Measurements from ENCODE around the gene NOVA2.

NOVA2 gene

DNA sequence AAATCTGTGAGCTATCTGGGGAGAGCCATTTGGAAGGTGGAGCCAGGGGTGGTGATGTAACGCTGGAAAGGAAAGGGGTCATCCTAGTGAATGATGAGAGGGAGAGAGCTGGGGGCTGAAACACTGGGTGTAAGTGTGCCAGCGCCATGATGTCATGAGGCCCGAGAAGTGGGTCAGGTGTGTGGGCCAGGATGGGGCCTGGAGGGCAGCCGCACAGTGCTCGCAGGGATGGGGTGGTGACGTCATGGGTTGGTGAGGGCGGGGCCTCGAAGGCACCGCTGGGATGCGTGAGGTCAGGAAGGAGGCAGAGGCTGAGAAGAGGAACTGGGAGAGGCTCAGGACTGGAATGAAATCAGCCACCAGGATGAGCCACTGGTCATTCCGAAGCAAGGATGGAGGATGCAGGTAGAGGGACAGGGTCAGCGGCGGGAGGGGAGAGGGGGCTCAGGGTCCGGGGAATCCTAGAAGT, 26.0 kb upstream of the NOVA2 start:
- no peak for DNase-seq

DNA sequence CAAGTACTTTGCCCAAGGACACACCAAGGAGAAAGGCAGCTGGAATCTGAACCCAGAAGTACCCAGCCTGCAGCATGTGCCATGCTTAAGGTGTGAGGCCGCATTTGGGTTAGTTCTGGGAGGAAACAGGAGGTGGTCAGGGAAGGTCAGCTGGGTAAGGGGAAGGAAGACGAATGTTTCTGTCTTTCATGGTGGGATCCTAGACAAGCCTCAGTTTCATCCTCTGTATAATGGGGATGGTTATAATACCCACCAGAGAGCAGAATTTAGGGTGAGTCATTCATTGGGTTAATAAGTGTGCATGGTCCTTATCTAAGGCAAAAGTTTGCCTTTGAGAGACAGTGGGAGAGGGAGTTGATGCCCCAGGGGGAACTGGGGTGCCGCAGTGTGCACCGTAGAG, 25.2 kb upstream of the NOVA2 start:
- no peak for DNase-seq

DNA sequence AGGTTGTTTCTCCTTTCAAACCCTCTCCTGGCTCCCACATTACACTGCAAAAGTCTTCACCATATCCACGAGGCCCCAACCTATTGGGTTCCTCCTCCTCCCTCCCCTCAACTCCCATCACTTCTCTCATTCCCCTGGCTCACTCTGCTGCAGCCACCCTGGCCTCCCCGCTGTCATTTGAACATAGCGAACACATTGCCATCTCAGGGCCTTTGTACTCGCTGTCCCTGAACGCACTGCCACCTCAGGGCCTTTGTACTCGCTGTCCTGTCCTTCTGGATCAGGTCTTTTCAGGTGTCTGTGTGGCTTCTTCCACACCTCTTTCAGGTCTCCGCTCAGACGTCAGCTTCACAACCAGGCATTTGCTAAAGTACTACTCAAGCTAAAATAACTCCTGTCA, 23.3 kb upstream of the NOVA2 start:
- no peak for DNase-seq

DNA sequence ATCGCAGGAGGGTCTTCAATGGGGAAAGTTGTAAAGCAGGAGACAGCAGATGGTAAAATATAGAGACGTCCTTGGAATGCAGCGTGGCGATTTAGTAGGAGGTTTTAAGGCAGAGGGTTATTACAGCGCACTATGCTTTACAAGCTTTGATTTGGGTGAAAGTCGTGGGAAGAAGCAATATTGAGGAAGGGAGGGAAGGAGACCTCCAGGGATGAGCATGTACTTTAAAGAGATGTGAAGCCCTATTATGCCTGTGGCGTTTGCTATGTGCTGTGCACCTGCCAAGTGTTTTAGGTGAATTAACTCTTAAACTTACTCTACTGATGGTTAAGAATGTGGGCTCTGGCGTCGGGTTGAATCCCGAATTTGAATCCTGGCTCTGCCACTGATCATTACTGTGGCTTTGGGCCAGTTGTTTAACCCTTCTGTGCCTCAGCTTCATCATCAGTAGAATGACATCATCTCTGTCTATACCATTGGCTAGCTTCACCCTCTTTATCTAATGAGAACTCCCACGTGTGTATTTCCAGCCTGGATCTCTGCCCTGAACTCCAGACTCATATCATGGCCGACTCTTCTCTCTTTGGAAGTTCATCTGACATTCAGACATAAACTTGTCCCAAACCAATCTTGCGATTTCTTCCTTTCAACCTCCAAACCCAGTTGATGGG, 22.2 kb upstream of the NOVA2 start:
- DNase-seq: no peak

DNA sequence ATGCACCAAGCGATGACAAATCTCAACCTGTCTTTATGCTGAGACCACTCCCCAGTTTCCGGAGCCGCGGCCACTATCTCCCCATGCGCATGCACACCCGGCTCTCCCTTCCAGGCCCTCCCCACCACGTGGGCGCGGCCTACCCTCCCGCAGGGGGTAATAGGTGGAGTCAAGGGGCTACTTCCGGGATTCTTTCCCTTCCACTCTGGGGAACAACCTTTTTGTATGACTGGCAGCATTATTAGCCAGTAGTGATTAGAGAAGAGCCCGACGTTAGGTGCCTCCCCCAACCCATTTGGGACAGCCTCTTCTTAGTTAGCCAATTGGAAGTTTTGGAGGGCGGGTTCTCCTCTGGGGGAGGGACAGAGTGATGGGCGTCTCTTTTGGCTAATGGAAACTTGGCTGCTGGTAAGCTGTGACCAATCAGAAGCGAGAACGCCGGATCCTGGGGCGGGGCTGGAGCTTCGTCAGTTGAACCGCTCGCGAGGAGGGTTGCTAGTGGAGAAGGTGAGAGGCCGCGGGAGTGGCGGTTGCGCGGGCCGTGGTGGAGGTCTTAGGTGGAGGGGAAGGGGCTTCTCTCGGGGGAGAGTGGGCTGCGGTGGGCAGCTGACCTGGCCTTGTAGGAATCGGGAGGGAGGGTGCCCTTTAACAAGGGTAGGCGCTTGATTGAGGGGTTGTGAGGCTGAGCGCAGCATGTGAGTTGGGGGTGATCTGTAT, 21.5 kb upstream of the NOVA2 start, which contains the start of gene CCDC61:
TSS of gene CCDC61 (plus strand) at position 470 of the 717 bp plus-strand sequence. CDS start 7,552 bp downstream, outside the sequence.
- DNase-seq: peak; percentile 100

DNA sequence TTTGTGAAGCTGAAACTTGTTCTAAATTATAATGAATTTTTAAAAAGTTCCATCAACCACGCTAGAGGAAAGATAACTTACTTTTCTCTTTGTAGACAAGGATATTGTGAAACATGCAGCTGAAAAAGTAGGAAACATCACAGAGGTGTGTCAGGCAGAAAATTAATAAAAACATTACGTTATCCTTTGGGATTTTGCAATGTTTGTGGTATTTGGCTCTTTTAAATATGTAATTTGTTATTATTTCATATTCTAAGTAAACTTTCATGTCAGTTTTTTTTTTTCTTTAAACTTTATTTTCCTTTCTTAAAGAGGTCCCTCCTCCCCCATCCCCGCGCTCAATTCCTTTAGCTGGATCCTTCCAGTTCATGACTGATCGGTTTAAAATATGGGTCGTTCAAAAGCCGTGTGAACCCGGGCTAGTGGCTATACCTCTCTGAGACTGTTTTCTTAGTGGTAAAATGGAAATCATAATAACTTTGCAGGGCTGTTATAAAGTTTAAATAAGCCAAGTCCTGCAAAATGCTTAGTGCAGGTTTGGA, 20.9 kb upstream of the NOVA2 start:
- DNase-seq: no peak

DNA sequence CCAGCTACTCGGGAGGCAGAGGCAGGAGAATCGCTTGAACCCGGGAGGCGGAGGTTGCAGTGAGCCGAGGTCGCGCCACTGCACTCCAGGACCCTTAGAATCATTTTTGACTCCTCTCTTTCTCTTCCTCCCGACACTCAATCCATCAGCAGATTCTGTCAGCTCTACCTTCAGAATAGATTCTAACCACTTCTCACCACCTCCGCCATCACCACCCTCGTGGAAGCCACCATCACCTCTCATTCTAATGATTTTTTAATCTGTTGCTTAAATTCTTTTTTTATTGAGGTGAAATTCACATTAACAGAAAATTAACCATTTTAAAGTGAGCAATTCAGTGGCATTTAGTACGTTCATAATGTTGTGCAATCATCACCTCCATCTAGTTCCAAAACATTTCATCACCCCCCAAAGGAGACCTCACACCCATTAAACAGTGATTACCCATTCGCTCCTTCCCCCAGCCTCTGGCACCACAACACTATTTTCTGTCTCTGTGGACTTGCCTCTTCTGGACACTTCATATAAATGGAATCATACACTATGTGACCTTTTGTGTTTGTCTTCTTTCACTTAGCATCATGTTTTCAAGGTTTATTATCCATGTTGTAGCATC, 16.6 kb upstream of the NOVA2 start:
- no peak for DNase-seq

DNA sequence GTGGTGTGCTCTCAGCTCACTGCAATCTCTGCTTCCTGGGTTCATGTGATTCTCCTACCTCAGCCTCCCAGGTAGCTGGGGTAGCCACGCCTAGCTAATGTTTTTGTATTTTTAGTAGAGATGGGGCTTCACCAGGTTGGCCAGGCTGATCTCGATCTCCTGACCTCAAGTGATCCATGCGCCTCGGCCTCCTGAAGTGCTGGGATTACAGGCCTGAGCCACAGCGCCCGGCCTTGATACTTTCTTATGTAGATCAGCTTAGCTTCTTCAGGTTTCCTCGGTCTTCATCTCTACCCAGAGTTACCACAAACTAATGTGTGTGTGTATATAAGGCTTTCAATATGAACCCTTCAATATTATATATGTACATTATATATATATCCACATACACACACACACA, 11.7 kb upstream of the NOVA2 start:
- no peak for DNase-seq

DNA sequence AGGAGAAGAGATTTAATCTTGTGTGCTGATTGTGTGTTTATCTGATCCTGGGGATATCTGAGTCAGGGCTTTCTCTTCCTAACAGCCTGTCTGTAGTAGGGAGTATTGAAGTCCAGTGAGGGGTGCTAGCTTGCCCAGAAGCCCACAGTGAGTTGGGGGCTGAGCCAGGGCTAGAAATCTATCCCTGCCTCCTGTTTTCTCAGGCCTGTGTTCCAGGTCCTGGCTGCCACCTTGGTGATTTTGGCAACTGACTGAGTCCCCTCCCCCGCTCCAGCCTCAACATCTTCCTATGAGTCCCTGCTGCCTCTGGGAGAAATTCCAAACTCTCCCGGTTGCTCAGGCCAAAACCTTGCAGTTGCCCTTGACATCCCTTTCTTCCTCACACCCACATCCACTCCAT, 7.7 kb upstream of the NOVA2 start:
- no peak for DNase-seq

DNA sequence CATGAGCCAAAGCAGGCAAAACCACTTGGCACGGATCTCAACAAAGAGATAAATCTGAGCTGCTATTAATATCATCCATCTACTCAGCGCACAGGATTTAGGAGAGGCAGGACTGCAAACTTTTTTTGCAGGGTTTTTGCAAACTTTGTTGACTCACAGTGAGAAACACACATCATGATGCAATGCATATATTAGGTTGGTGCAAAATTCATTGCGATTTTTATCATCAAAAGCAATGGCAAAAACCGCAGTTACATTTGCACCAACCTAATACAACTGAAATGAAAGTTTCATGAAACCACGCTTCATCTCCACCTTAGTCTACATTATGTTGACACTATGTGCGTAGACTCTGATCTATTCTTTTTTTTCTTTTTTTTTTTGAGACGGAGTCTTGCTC, 4.5 kb upstream of the NOVA2 start:
- no peak for DNase-seq

DNA sequence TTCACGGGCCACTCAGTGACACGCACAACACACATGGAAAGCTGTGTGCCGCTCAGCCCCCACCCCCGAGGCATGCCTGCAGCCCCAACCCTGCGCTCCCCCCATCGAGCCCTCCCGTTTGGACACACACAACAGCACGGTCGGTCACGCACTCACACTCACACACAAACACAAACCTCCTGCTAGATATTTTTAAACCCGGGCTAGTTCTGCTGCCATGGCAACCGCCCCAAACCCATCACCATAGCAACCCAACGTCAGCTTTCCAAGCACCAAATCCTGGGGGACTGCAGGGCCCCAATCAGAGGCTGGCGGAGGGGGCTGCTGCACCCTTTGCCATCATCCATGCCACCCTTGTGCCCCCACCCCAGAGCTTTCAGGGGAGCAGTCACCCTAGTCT, 2.5 kb upstream of the NOVA2 start:
- peak; percentile 20 for DNase-seq

DNA sequence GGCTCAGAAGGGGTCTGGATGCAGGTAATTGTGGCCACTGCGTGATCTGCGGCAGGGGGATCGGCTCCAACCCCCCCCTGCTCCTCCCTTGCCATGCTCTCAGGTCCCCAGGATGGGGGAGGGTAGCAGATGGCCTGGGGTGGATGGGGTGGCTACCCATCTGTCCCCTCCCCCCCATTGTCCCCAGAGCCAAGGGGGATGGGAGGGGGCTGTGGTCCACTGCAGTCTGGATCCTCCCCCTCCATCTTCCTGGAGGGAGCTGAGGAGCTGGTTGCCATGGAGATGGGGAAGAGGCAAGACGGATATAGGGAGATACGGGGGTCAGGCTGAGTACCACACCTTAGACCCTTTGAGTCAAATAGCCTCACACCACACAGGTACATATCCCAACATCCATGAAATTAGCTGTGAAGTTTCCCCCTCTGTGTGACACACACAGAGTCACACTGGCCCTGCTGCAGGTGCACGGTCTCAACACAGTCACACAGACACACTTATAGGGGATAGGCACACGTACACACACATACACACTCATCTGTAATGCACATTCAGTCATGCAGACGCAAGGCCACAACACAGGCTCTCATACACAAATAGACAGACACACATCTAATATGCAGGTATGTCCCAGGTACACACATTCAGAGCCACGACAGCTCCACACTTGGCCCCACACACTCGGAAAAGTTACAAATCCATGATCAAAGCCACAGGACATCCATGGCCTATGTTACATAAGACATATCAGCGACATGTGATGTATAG, 1.8 kb upstream of the NOVA2 start:
- no peak for DNase-seq

DNA sequence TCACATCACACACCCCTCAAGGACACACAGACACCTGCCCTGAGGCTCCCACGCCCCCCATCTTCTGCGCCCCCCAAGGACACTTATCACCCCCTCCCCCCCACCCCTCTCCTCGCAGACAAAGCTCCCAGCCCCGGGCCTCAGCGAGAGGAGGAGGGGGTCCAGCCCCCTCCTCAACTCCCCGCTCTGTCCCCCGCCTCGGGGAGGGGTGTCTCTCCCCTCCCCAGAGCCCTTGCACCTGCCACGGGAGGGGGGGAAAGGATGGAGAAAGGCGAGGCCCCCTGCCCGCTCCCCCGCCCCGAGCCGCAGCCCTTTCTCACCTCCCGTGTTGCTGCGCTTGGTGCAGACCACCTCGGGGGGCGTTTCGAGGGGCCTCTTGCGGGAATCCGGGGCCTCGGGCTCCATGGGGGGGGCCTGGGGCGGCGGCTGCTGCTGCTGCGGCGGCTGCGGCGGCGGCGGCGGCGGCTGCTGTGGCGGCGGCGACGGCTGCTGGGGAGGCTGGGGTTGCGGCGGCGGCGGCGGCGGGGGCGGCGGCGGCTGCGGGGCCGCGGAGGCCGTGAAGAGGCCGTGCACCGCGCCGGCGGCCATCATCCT, 621 bp downstream of the NOVA2 start:
- DNase-seq: no peak

DNA sequence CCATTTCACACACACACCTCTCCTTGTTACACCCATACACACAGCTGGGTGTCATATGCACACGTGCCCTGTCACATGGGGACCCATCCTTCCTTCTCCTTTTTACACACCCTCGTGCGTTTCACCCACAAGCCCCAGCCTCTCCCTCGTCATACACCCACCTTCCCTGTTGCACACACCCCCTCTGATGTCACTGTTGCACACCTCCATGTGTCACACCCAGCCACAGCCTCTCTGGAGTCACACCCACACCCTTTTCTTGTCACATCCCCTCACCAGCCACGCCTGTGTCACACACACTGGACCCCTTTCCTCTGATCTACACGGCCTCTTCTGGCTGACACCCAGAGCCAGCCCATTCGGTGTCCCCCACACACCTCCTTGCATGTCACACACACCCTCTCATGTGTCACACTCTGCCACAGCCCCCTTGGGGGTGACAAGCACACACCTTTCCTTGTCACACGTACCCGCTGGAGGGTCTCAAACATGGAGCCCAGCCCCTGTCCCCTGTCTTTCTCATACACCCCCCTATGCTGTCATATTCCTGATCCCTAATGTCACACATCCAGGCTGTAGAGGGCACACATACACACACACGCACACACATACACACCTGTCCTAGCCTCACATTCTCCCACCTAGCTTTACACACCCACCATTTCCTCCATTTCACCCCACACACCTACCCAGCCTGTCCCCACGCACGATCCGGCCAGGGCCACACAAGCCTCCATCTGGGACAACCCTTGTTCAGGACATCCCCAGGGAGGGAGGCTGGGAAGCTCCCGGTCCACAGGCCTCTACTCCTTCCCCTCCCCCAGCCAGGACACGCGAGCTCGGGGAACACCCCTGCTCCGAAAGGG, 1.4 kb downstream of the NOVA2 start:
- DNase-seq: no peak

DNA sequence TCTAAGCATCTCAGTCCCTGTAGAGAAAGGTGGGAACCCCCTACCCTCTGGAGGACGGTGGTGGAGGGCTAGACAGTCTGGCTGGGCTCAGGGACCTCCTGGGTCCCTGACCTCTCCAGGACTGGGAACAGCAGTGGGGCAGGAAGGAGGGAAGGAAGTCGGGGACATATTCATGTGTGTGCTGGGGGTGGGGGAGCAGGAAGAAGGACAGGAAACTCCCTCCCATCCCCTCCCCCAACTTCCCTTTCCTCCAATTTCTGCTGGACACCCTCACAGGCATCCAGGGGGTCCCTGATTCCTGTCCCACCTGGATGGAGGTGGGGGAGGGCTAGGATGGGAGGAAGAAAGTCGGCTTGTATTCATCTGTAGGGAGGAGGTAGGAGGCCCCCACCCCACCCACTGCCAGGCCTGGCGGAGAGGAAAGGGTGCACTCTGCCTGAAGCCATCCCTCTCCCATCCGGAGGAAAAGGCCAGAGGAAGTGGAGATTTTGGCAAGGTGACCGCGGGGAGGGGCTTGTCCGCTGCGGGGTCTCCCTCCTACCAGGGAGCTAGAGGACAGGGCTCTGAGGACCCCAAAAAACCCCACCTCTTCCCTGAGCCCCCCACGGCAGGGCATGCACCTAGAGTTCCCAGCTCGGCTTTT, 2.3 kb downstream of the NOVA2 start:
- DNase-seq: no peak

DNA sequence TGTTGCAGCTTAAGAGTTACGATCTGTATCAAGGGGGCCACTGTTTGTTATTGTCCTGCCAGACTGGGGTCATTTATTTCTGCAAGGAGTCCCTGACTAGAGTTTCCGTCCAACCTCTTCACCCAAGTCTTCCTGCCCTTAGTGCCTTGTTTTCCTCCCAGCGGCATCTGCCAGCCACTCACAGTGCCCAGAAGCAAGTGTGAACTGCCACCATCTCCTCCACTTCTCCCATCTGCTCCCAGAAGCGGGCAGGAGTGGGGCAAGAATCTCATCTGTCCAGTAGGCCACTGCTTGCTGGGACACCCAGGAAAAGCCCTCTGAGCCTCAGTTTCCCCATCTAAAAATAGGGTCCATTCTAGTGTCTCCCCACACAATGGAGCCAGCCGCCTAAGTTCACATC, 4.0 kb downstream of the NOVA2 start:
- DNase-seq: no peak

DNA sequence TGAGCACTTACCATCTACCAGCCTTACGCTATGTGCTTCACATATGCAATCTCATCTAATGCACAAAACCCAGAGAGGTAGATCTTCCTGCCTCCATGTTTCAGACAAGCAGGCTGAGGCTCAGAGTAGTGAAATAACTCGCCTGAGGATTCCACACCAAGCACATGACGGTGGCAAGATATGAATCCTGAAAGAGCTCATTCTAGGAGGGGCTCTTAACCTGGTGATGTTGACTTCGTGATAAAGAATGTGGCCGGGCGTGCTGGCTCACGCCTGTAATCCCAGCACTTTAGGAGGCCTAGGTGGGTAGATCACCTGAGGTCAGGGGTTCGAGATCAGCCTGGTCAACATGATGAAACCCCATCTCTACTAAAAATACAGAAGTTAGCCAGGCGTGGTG, 5.0 kb downstream of the NOVA2 start:
- no peak for DNase-seq

DNA sequence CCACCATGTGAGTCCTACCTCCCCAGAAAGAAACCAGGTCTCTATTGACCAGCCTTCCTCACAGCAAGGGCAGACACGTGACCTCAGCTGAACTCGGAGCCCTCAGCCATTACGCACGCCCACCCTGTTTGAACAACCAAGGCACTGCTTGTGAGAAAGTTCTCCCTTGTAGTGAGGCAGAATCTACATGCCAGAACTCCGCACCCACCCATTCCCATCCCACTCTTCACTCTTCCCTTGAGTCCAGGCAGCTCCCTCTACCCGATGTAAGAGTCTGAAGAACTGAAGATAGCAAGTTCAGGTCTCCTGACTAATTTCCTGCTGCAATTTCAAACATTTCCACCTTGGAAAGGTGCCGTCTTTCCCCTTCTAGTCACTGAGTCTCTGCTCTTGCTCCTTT, 6.4 kb downstream of the NOVA2 start:
- no peak for DNase-seq

DNA sequence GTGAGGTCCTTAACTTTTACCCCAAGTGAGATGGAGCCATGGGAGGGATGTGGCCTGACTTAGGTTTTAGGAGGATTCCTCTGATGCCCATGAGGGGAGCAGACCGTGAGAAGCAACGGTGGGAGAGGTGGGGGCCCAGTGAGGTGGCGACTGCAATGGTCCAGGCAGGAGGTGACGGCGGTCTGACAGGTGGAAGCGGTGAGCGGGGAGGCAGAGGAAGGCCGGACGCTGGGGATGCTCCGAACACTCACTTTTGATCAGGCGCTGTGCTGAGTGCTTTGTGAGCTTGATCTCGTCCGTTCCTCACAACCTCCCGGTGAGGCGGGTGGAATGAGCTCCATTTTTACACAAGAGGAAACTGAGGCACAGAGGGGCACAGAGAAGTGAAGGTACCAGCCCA, 11.6 kb downstream of the NOVA2 start:
- DNase-seq: no peak

DNA sequence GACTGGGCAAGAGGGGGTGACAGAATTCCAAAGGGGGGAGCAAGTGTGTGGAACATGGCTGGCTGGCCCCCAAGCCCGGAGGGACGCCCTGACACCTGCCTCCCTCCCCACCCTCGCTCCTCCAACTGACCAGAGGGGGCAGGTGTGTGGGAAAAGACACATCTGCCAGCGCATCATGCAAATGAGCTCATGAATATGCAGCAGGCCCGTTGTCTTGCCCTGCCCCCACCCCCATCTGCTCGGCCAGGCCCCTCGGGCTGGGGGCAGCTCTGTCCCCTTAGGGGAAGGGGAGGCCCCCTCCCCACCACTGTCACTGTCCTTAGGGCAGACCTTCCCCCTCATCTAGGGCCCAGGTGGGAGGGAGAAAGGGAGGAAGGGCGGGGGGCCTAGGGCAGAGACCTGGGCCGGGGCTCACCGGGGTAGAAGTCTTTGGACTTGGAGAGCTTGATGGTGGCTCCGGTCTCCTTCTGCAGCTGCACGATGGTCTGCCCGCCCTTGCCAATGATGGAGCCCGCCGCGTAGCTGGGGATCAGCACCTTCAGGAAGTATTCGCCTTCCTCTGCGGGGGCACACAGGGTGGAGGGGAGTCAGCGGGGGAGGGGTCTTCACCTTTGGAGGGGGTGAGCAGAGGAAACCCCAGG, 12.9 kb downstream of the NOVA2 start:
- no peak for DNase-seq

All from NCI-H1694 (cell line).